M059J (cell line): Measurements from ENCODE around the gene PDLIM7. TPM values are rescaled to one million over a fixed set of nuclear protein-coding genes. Genes with fewer than 3 reads are reported as not detected.

Source experiments
- DNase-seq: peaks from one replicate; pipeline ENCODE4 v3.0.0-alpha.2; 2012; ENCODE audit warnings: low read depth
- total RNA-seq: library from RNA; depleted of rRNA; stranded (reverse); fragments of >200 nt; shearing (Covaris generic); gene quantifications from 2 replicates; pipeline ENCODE4 v1.2.3, GENCODE V29; 2014

Gene PDLIM7
- total RNA-seq, 1 experiment from 2014 or later: 230 TPM

GRCh38 chr5:177456976-177457851, 40.2 kb downstream of the PDLIM7 start:
- DNase-seq: peak; percentile 95

- no peak for DNase-seq
These were observed 40.8 kb downstream of the PDLIM7 start for GRCh38 chr5:177456591-177456964.

GRCh38 chr5:177455661-177456590, 41.5 kb downstream of the PDLIM7 start:
- DNase-seq: peak; percentile 80

GRCh38 chr5:177455036-177455660, 42.3 kb downstream of the PDLIM7 start:
- DNase-seq: peak; percentile 65

GRCh38 chr5:177454397-177455035, 42.9 kb downstream of the PDLIM7 start:
- DNase-seq: peak; percentile 87

- DNase-seq: peak; percentile 43
These were observed 43.5 kb downstream of the PDLIM7 start for GRCh38 chr5:177453852-177454396.

GRCh38 chr5:177452688-177453638, 44.4 kb downstream of the PDLIM7 start:
- DNase-seq: peak; percentile 38

GRCh38 chr5:177450667-177451424, 46.6 kb downstream of the PDLIM7 start:
- no peak for DNase-seq

- DNase-seq: no peak
These were observed 48.0 kb downstream of the PDLIM7 start for GRCh38 chr5:177449140-177450061.

GRCh38 chr5:177448244-177448950, 49.0 kb downstream of the PDLIM7 start:
- no peak for DNase-seq

- peak; percentile 99 for DNase-seq
These were observed 49.7 kb downstream of the PDLIM7 start for GRCh38 chr5:177447611-177448243.

GRCh38 chr5:177447066-177447610, 50.3 kb downstream of the PDLIM7 start:
- peak; percentile 78 for DNase-seq

GRCh38 chr5:177446200-177447065, 51.0 kb downstream of the PDLIM7 start, which contains the start of gene PRR7:
PRR7 (plus strand) TSS chr5:177446814; CDS start chr5:177455068, 8,254 bp downstream.
- peak; percentile 63 for DNase-seq

- no peak for DNase-seq
These were observed 51.5 kb downstream of the PDLIM7 start for GRCh38 chr5:177445917-177446199.

GRCh38 chr5:177445052-177445916, 52.1 kb downstream of the PDLIM7 start:
- no peak for DNase-seq
